Tibial nerve (tissue), 4 donors: Measurements from ENCODE around the gene STRIP2.

Source experiments
- CTCF ChIP-seq, 5 experiments: fragments of 200-600 bp in 3 of 5; fragments of 450-650 bp in 2 of 5; sonication (generic) in 3 of 5; IDR thresholded peaks; one replicate each; pipeline ENCODE4 v1.5.1; 2016 to 2019; ENCODE audit warnings: antibody characterized with exemption in 5 of 5, mild to moderate bottlenecking in 3 of 5, moderate library complexity in 2 of 5
- EP300 ChIP-seq, 2 donors: sonication (generic); formaldehyde crosslinking; IDR thresholded peaks; one replicate each; pipeline ENCODE4 v1.6.1; 2017; ENCODE audit warnings: antibody characterized with exemption in 2 of 2, mild to moderate bottlenecking in 1 of 2

DNA sequence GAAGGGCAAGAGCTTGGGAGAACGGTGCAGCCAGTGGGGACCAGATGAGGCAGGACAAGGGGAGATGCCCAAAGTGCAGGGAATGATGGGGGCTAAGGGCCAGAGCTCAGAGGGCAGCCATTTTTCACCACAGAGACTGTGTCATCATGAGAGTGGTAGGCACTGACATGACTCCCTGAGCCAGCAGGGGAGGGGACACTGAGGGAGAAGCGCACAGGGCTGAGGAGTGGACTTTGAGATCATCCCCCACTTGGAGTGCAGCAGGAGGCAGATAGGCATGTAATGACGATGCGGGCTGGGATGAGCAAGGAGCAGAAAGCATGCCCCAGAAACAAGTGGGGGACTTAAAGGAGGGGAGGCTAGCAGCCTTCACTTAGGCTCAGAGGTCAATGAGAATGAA lies 62.9 kb downstream of the STRIP2 start:
- TF ChIP-seq CTCF (IDR thresholded peaks at IDR 0.05) (no peak), EP300 (IDR thresholded peaks at IDR 0.05) (no peak)
